HepG2 (cell line): ENCODE measurements around the gene SRCIN1. TPM values are rescaled to one million over a fixed set of nuclear protein-coding genes. Genes with fewer than 3 reads are reported as not detected.
A peak's percentile ranks its signal among the peaks of the same experiment; 100 is the strongest.

Source experiments
- BCL6 ChIP-seq: IDR thresholded peaks from 2 replicates; pipeline ENCODE4 v1.6.1; 2016; ENCODE audit warnings: missing genetic modification reagents, missing compliant biosample characterization
- FOSL2 ChIP-seq: sonication (generic); formaldehyde crosslinking; IDR thresholded peaks from 2 replicates; pipeline ENCODE4 v1.4.0; 2020; ENCODE audit warnings: missing genetic modification reagents
- HDAC1 ChIP-seq: sonication (generic); formaldehyde crosslinking; IDR thresholded peaks from 2 replicates; pipeline ENCODE4 v1.5.1; 2020; ENCODE audit warnings: mild to moderate bottlenecking, missing genetic modification reagents
- HES4 ChIP-seq: sonication (generic); formaldehyde crosslinking; IDR thresholded peaks from 2 replicates; pipeline ENCODE4 v1.9.0; 2021; ENCODE audit warnings: mild to moderate bottlenecking, missing genetic modification reagents, borderline replicate concordance
- HOXA9 ChIP-seq: sonication (generic); formaldehyde crosslinking; IDR thresholded peaks from 2 replicates; pipeline ENCODE4 v1.8.1; 2022; ENCODE audit warnings: missing genetic modification reagents, mild to moderate bottlenecking, moderate library complexity, borderline replicate concordance
- JUNB ChIP-seq: sonication (generic); formaldehyde crosslinking; IDR thresholded peaks from 2 replicates; pipeline ENCODE4 v1.8.0; 2022; ENCODE audit warnings: missing genetic modification reagents, mild to moderate bottlenecking, borderline replicate concordance
- KLF15 ChIP-seq: sonication (generic); formaldehyde crosslinking; IDR thresholded peaks from 2 replicates; pipeline ENCODE4 v1.8.1; 2023; ENCODE audit warnings: borderline replicate concordance, mild to moderate bottlenecking, inconsistent platforms, missing genetic modification reagents, mixed read lengths
- NCOA5 ChIP-seq: sonication (generic); formaldehyde crosslinking; IDR thresholded peaks from 2 replicates; pipeline ENCODE4 v1.4.0; 2020; ENCODE audit warnings: missing genetic modification reagents
- NR1H2 ChIP-seq: sonication (generic); formaldehyde crosslinking; IDR thresholded peaks from 2 replicates; pipeline ENCODE4 v1.8.1; 2022; ENCODE audit warnings: low read depth, missing genetic modification reagents, borderline replicate concordance
- PRMT3 ChIP-seq: sonication (generic); formaldehyde crosslinking; IDR thresholded peaks from 2 replicates; pipeline ENCODE4 v1.8.1; 2022; ENCODE audit warnings: low read depth, mild to moderate bottlenecking, moderate library complexity, missing genetic modification reagents, borderline replicate concordance
- RNF2 ChIP-seq: fragments of 450-650 bp; conservative IDR thresholded peaks from 2 replicates; pipeline ENCODE4 v1.6.1; 2016; ENCODE audit warnings: low read depth
- SKI ChIP-seq: fragments of 450-650 bp; IDR thresholded peaks from one replicate; pipeline ENCODE4 v1.6.1; 2018; ENCODE audit warnings: mild to moderate bottlenecking; ENCODE audit not compliant: partially characterized antibody
- SSRP1 ChIP-seq: IDR thresholded peaks from 2 replicates; pipeline ENCODE4 v1.6.1; 2016; ENCODE audit warnings: control low read depth
- TARDBP ChIP-seq: sonication (generic); formaldehyde crosslinking; IDR thresholded peaks from 2 replicates; pipeline ENCODE4 v1.8.0; 2022; ENCODE audit warnings: mild to moderate bottlenecking, missing genetic modification reagents
- ZC3H13 ChIP-seq: sonication (generic); formaldehyde crosslinking; IDR thresholded peaks from 2 replicates; pipeline ENCODE4 v1.8.1; 2023; ENCODE audit warnings: mild to moderate bottlenecking, missing genetic modification reagents, moderate library complexity
- ZFP37 ChIP-seq: sonication (generic); formaldehyde crosslinking; IDR thresholded peaks from 2 replicates; pipeline ENCODE4 v1.4.0; 2020; ENCODE audit warnings: missing genetic modification reagents, borderline replicate concordance
- ZFP82 ChIP-seq: sonication (generic); formaldehyde crosslinking; IDR thresholded peaks from 2 replicates; pipeline ENCODE4 v1.5.1; 2020; ENCODE audit warnings: mild to moderate bottlenecking, missing genetic modification reagents, borderline replicate concordance
- ZIK1 ChIP-seq: sonication (generic); formaldehyde crosslinking; IDR thresholded peaks from 2 replicates; pipeline ENCODE4 v1.5.0; 2020; ENCODE audit warnings: mild to moderate bottlenecking, low read depth, missing genetic modification reagents, borderline replicate concordance
- ZMYM2 ChIP-seq: sonication (generic); formaldehyde crosslinking; IDR thresholded peaks from 2 replicates; pipeline ENCODE4 v1.8.0; 2022; ENCODE audit warnings: mild to moderate bottlenecking, missing genetic modification reagents
- ZNF251 ChIP-seq: sonication (generic); formaldehyde crosslinking; IDR thresholded peaks from 2 replicates; pipeline ENCODE4 v1.9.0; 2021; ENCODE audit warnings: mild to moderate bottlenecking, missing genetic modification reagents
- ZNF253 ChIP-seq: sonication (generic); formaldehyde crosslinking; IDR thresholded peaks from 2 replicates; pipeline ENCODE4 v1.8.0; 2022; ENCODE audit warnings: mild to moderate bottlenecking, missing genetic modification reagents, borderline replicate concordance
- ZNF350 ChIP-seq: sonication (generic); formaldehyde crosslinking; IDR thresholded peaks from 2 replicates; pipeline ENCODE4 v1.4.0; 2020; ENCODE audit warnings: mild to moderate bottlenecking, low read depth, missing genetic modification reagents, borderline replicate concordance
- ZNF460 ChIP-seq: sonication (generic); formaldehyde crosslinking; IDR thresholded peaks from 2 replicates; pipeline ENCODE4 v1.5.1; 2020; ENCODE audit warnings: missing genetic modification reagents, mild to moderate bottlenecking, borderline replicate concordance
- ZNF7 ChIP-seq: IDR thresholded peaks from 2 replicates; pipeline ENCODE4 v1.6.1; 2016; ENCODE audit warnings: missing biosample characterization, missing genetic modification reagents
- ZNF766 ChIP-seq: sonication (generic); formaldehyde crosslinking; IDR thresholded peaks from 2 replicates; pipeline ENCODE4 v1.5.0; 2020; ENCODE audit warnings: missing genetic modification reagents, borderline replicate concordance
- ZNF772 ChIP-seq: sonication (generic); formaldehyde crosslinking; IDR thresholded peaks from 2 replicates; pipeline ENCODE4 v1.5.0; 2020; ENCODE audit warnings: mild to moderate bottlenecking, missing genetic modification reagents
- ZNF883 ChIP-seq: sonication (generic); formaldehyde crosslinking; IDR thresholded peaks from 2 replicates; pipeline ENCODE4 v1.5.1; 2020; ENCODE audit warnings: mild to moderate bottlenecking, missing genetic modification reagents; ENCODE audit errors: not compliant biosample characterization
- polyA plus RNA-seq, 8 experiments: library from polyadenylated mRNA; depleted of rRNA in 3 of 8; stranded (reverse) in 7 of 8; unstranded in 1 of 8; fragments of >200 nt; fragmentation: Illumina TruSeq in 4 of 8; extraction: Trizol in 4 of 8; gene quantifications; 2 replicates each; pipeline versions ENCODE4 v1.2.1 to v1.2.3, GENCODE V29; 2011 to 2016; ENCODE audit warnings: low read depth in 4 of 8, missing spikeins in 1 of 8, mixed read lengths in 1 of 8; ENCODE audit not compliant: insufficient read depth in 1 of 8
- total RNA-seq, 5 experiments: library from RNA; depleted of rRNA; stranded (reverse); fragments of >200 nt; fragmentation: Illumina TruSeq; extraction: Trizol; gene quantifications; 2 replicates each; pipeline ENCODE4 v1.2.3, GENCODE V29; 2016; ENCODE audit warnings: low read depth in 1 of 5
- TF ChIP-seq, protein P1 (sequence below), 2 experiments: fragments of 450-650 bp in 1 of 2; sonication (generic) in 1 of 2; formaldehyde crosslinking; IDR thresholded peaks; 2 replicates each; pipeline versions ENCODE4 v1.5.0 to v1.8.0; 2020 to 2022; ENCODE audit warnings: mild to moderate bottlenecking in 1 of 2, missing genetic modification reagents in 1 of 2
- TF ChIP-seq, protein P2 (sequence below): IDR thresholded peaks from 2 replicates; pipeline ENCODE4 v1.6.1; 2016; ENCODE audit warnings: mild to moderate bottlenecking, missing biosample characterization, missing genetic modification reagents

Gene SRCIN1
- total and polyA plus RNA-seq, 2 of the 13 experiments (the other 11 are each of a cell fraction or from before 2014, with no cell fraction given), result 1.2 to 9.6 TPM

DNA sequence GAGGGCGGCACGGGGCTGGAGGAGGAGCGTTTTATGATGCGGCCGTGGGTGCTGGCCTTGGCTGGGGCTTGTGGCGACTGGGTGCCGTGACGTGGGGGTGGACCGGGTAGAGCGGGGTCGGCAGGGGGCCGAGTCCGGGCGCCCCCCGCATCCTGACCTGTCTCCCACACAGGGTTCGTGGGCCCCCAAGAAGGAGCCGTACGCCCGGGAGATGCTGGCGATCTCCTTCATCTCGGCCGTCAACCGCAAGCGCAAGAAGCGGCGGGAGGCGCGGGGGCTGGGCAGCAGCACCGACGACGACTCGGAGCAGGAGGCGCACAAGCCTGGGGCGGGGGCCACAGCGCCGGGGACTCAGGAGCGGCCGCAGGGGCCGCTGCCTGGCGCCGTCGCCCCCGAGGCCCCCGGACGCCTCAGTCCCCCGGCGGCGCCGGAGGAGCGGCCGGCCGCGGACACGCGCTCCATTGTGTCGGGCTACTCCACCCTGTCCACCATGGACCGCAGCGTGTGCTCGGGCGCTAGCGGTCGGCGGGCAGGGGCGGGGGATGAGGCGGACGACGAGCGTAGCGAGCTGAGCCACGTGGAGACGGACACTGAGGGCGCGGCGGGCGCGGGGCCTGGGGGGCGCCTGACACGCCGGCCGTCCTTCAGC lies 95.9 kb downstream of the SRCIN1 start (continued):
- TF ChIP-seq, protein P1, sequence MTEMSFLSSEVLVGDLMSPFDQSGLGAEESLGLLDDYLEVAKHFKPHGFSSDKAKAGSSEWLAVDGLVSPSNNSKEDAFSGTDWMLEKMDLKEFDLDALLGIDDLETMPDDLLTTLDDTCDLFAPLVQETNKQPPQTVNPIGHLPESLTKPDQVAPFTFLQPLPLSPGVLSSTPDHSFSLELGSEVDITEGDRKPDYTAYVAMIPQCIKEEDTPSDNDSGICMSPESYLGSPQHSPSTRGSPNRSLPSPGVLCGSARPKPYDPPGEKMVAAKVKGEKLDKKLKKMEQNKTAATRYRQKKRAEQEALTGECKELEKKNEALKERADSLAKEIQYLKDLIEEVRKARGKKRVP (CRISPR knock-in tag; IDR thresholded peaks at IDR 0.05), result peak in 1 of 2 experiments; percentile 42; a peak in 1 of 4 replicates
- no peak for TF ChIP-seq SSRP1 (CRISPR knock-in tag)
- 0 out of 2 replicates have a peak, but pooled peaks have one; percentile 11 for TF ChIP-seq ZIK1 (CRISPR knock-in tag)
- no peak for TF ChIP-seq BCL6 (CRISPR knock-in tag)
- peak; percentile 84; the same call in 1 of the 2 replicates for TF ChIP-seq HOXA9
- TF ChIP-seq, protein P2, sequence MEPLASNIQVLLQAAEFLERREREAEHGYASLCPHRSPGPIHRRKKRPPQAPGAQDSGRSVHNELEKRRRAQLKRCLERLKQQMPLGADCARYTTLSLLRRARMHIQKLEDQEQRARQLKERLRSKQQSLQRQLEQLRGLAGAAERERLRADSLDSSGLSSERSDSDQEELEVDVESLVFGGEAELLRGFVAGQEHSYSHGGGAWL (CRISPR knock-in tag), result peak; percentile 27; the same call in 1 of the 2 replicates
- no peak for TF ChIP-seq ZNF7 (CRISPR knock-in tag)
- TF ChIP-seq FOSL2, result 0 out of 2 replicates have a peak, but pooled peaks have one; percentile 2
- TF ChIP-seq HES4, result peak; percentile 81; the same call in 1 of the 2 replicates
- no peak for TF ChIP-seq NR1H2 (CRISPR knock-in tag)
- TF ChIP-seq TARDBP (CRISPR knock-in tag), result 0 out of 2 replicates have a peak, but pooled peaks have one; percentile 0
- no peak for TF ChIP-seq SKI
- TF ChIP-seq HDAC1 (CRISPR knock-in tag), result 0 out of 2 replicates have a peak, but pooled peaks have one; percentile 28
- peak; percentile 42; the same call in 1 of the 2 replicates for TF ChIP-seq RNF2
- TF ChIP-seq KLF15 (CRISPR knock-in tag), result no peak
- no peak for TF ChIP-seq ZNF772 (CRISPR knock-in tag)
- peak; percentile 71; the same call in 1 of the 2 replicates for TF ChIP-seq PRMT3
- TF ChIP-seq ZNF251 (CRISPR knock-in tag), result no peak
- 0 out of 2 replicates have a peak, but pooled peaks have one; percentile 33 for TF ChIP-seq ZFP82 (CRISPR knock-in tag)
- peak; percentile 32; the same call in 1 of the 2 replicates for TF ChIP-seq ZC3H13 (CRISPR knock-in tag)
- TF ChIP-seq JUNB (CRISPR knock-in tag), result no peak
- no peak for TF ChIP-seq ZFP37 (CRISPR knock-in tag)
- 0 out of 2 replicates have a peak, but pooled peaks have one; percentile 15 for TF ChIP-seq ZNF766 (CRISPR knock-in tag)
- no peak for TF ChIP-seq ZMYM2 (CRISPR knock-in tag)
- TF ChIP-seq ZNF460, result no peak
- no peak for TF ChIP-seq ZNF350
- peak; percentile 67 for TF ChIP-seq ZNF883 (CRISPR knock-in tag)
- TF ChIP-seq NCOA5 (CRISPR knock-in tag), result no peak
- TF ChIP-seq ZNF253 (CRISPR knock-in tag), result 0 out of 2 replicates have a peak, but pooled peaks have one; percentile 52
